COLO668 (cell line): ENCODE data around the gene CUL7.
"Not testable (repeated sequence)": the region's sequence is repeated elsewhere in the genome, so short reads cannot be mapped to it uniquely, and the experiment has no call there.

Experiments used
- DNase-seq: peaks from one replicate; lab custom pipeline; 2025; ENCODE audit not compliant: unreplicated experiment; lab: John Stamatoyannopoulos, UW

CUL7 gene

GRCh38 chr6:43019152-43019551 is 34.5 kb downstream of the CUL7 start:
- no peak for DNase-seq

DNA sequence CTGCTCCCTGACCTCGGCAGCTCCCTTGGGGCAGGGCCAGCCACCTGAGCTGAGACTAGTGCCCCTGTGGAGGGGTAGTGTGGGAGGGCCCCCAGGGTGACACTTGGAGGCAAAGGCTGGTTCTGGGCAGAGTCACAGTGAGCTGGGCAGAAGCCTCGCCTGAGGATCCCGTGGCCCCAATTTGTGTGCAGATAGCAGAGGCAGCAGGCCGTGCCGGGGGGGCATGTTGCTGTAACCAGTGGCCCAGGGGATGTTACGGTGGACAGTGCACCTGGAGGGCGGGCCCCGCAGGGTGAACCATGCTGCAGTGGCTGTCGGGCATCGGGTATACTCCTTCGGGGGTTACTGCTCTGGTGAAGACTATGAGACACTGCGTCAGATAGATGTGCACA is 36.7 kb downstream of the CUL7 start:
- no peak for DNase-seq

DNA sequence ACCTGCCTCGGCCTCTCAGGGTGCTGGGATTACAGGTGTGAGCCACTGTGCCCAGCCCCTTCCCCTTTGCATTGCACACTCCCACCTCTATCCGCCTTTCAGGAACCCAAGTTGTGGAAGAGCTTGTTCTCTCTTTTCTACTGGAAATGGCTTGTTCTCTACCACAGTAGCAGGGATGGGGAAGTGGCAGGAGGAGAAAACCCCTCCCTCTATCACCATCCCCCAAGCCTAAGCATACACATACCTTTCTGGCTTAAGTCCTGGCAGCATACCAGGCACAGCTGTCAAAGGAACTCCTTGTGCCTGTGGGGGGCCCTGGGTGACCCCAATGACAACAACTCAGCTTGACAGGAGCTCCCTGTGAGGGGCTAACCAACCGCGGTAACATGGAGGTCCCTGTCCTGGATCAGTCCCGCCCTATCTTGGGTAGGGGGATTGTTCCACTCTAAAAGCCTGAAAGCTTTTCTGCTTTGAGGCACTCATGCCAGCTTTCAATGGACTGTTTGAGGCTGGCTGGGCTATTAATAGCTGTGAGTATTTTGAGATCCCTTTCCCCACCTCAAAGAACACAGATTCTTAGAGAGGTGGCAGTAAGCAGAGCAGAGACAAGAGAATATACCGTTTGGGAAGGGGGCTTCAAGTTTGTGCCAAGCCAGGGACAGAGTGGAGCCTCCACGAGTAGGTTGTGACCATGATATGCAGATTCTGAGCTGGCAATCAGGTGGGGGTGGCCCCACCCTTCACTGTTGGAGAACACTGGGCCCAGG is 37.3 kb downstream of the CUL7 start:
- no peak for DNase-seq

DNA sequence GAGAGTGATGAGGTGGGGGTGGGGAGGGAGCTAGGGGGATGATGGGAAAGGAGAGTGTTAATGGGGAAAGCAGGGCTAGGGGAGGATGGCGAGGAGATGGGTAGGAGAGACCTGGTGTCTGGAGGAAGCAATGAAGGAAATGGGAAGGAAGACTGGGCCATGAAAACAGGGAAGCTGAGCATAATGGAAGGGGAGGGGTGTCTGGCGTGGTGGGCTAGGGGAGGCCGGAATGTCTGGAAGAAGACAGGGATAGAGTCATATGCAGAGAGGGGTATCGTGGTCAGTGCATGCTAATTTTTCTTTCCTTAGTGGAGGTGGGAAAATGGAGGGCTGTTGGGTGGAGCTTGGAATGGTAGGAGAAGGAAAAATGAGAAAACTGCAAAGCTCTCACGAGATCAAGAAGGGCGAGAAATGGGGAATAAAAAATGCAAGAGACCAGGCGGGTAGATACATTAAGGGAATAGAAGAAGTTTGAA is 39.2 kb downstream of the CUL7 start:
- no peak for DNase-seq

- DNase-seq, result peak; percentile 96
These were observed 39.7 kb downstream of the CUL7 start, which contains the start of the genes KLHDC3 and MEA1 for GRCh38 chr6:43013843-43014433. TSS of gene KLHDC3 (plus strand) at chr6:43014249. CDS start at chr6:43017193, 2,944 bp downstream. TSS of gene MEA1 (minus strand) at chr6:43013946. CDS start at chr6:43013813, 133 bp downstream.

GRCh38 chr6:43013097-43013842 is 40.4 kb downstream of the CUL7 start:
- peak; percentile 9 for DNase-seq

- no peak for DNase-seq
These were observed 41.3 kb downstream of the CUL7 start for GRCh38 chr6:43012364-43012763.

DNA sequence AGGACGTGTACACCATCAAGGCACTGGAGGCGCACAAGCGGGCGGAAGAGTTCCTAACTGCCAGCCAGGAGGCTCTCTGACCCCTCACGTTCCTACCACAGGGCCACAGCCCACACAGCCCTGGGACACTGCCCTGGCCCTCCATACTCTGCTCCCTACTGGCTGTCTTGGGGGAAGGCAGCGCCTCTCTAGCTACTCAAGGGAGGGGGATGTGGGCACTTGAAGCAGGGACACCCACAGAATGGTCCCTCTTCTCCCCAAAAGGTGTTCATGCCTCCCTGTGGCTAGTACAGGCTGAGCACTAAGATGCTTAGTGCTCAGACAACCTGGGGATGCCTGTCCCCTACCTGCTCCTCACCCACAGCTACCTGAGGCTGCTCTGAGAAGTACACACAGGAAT is 42.4 kb downstream of the CUL7 start:
- no peak for DNase-seq

- DNase-seq, result peak; percentile 9
These were observed 44.5 kb downstream of the CUL7 start for GRCh38 chr6:43009124-43009523.

DNA sequence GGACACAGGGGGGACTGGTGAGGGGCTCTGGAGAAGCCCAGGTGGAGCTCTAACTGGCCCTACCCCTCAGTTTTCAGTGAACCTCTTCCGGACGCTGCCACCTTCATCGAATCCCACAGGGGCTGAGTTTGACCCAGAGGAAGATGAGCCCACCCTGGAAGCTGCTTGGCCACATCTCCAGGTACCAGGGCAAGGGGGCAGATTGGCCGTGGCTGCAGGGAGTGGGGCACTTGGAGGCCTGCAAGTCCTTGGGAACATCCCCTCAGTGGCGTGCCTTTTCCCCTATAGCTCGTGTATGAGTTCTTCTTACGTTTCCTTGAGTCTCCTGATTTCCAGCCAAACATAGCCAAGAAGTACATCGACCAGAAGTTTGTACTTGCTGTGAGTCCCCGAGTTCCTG is 46.5 kb downstream of the CUL7 start:
- no peak for DNase-seq

DNA sequence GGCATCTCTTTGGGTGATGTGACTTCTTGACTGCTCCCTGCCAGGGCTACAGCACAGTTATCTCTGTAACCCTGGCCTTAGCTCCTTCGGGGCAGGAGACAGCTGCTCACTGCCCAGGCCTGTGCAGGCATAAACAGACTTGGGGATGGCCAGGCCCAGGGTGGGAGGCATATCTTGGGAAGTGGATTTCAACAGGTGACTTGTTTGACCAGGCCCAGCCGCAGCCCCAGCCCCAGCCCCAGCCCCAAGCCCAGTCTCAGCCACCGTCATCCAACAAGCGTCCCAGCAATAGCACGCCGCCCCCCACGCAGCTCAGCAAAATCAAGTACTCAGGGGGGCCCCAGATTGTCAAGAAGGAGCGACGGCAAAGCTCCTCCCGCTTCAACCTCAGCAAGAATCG is 47.4 kb downstream of the CUL7 start:
- no peak for DNase-seq

GRCh38 chr6:43005844-43006243 is 47.8 kb downstream of the CUL7 start:
- no peak for DNase-seq

- no peak for DNase-seq
These were observed 51.8 kb downstream of the CUL7 start for GRCh38 chr6:43001843-43002242.

GRCh38 chr6:42998205-42998604 is 55.4 kb downstream of the CUL7 start:
- DNase-seq, result not testable (repeated sequence)

DNA sequence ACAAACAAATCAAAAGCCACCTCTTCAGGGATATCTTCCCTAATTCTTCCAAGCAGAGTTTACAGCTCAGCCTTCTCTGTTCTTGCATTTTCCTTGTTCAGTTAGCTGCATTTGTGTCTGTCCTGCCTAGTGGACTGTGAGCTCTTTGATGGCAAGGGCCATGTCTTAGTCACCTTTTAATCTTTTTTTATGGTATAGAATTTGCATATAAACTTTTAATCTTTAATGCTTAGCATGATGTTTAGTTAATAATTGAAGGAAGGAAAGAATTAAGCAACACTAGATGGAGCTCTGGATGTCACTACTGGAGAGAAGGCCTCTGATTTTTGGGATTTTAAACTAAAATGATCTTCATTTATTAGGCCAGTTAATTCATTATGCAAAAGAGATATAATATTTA is 57.1 kb downstream of the CUL7 start:
- no peak for DNase-seq

DNA sequence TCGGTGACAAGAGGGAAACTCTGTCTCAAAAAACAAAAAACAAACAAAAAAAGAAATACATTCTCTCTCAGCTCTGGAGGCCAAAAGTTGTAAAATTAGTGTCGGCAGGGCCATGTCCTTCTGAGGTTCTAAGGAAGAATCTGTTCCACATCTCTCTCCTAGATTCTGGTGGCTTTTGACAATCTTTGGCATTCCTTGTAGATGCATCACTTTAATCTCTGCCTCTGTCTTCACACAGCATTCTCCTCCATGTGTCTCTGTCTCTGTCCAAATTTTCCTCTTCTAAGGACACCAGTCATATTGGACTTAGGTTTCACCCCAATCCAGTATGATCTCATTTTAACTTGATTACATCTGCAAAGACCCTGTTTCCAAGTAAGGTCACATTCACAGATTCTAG is 60.2 kb downstream of the CUL7 start:
- DNase-seq, result no peak

GRCh38 chr6:42989923-42990322 is 63.7 kb downstream of the CUL7 start:
- no peak for DNase-seq

GRCh38 chr6:42988486-42989020 is 65.1 kb downstream of the CUL7 start:
- DNase-seq, result no peak
